Sigmoid colon (tissue), 7 donors: Measurements from ENCODE around the gene GAPVD1. TPM values are rescaled to one million over a fixed set of nuclear protein-coding genes. Genes with fewer than 3 reads are reported as not detected.

Source experiments
- DNase-seq: peaks from one replicate; pipeline ENCODE4 v3.0.0-alpha.2; 2019
- H3K27ac ChIP-seq, 4 donors: fragments of 200-600 bp; sonication (generic); one replicate each; pipeline ENCODE4 v1.5.1; 2016 to 2019; ENCODE audit warnings: mild to moderate bottlenecking in 1 of 4
- H3K27me3 ChIP-seq, 3 donors: fragments of 200-600 bp; sonication (generic); one replicate each; pipeline ENCODE4 v1.5.1; 2019; ENCODE audit warnings: mild to moderate bottlenecking in 1 of 3
- H3K36me3 ChIP-seq, 4 donors: fragments of 200-600 bp; sonication (generic); one replicate each; pipeline ENCODE4 v1.5.1; 2016 to 2019
- H3K4me1 ChIP-seq, 4 donors: fragments of 200-600 bp; sonication (generic); one replicate each; pipeline ENCODE4 v1.5.1; 2017 to 2019
- H3K4me3 ChIP-seq, 4 donors: fragments of 200-600 bp; sonication (generic); one replicate each; pipeline ENCODE4 v1.5.1; 2017 to 2019; ENCODE audit warnings: mild to moderate bottlenecking in 2 of 4, moderate library complexity in 1 of 4
- H3K9me3 ChIP-seq, 4 donors: fragments of 200-600 bp in 3 of 4; sonication (generic) in 3 of 4; one replicate each; pipeline versions ENCODE4 v1.5.1 to v1.6.1; 2013 to 2019
- EP300 ChIP-seq, 4 donors: sonication (generic); formaldehyde crosslinking; IDR thresholded peaks; one replicate each; pipeline ENCODE4 v1.6.1; 2017; ENCODE audit warnings: antibody characterized with exemption in 4 of 4
- POLR2A ChIP-seq, 2 donors: fragments of 450-650 bp; IDR thresholded peaks; one replicate each; pipeline ENCODE4 v1.6.1; 2016; ENCODE audit warnings: antibody characterized with exemption in 2 of 2, mild to moderate bottlenecking in 2 of 2, moderate library complexity in 2 of 2
- POLR2AphosphoS5 ChIP-seq, 4 donors: sonication (generic); formaldehyde crosslinking; IDR thresholded peaks; one replicate each; pipeline ENCODE4 v1.6.1; 2017; ENCODE audit warnings: antibody characterized with exemption in 4 of 4
- WGBS, 2 donors: extraction: QIAGEN DNeasy Blood & Tissue Kit; methylation state at CpG; one replicate each; pipeline ENCODE4 v1.1.7; 2013; 5-methylcytosine and 5-hydroxymethylcytosine counted together
- intact Hi-C: fragments of 100-400 bp; cut with DNase I; formaldehyde crosslinking; loops from one replicate; pipeline ENCODE4 v1.15.1; 2023
- polyA plus RNA-seq, 3 donors: library from polyadenylated mRNA; stranded (reverse); fragments of 200-250 nt; gene quantifications; one replicate each; pipeline ENCODE4 v1.2.3, GENCODE V29; 2013
- total RNA-seq, 4 donors: library from RNA; depleted of rRNA; stranded (reverse); fragments of >200 nt; gene quantifications; one replicate each; pipeline ENCODE4 v1.1.0, GENCODE V29; 2016
- TF ChIP-seq, protein P1 (sequence below), 4 experiments: fragments of 450-650 bp in 3 of 4; fragments of 200-600 bp in 1 of 4; IDR thresholded peaks; one replicate each; pipeline ENCODE4 v1.5.1; 2016 to 2019; ENCODE audit warnings: antibody characterized with exemption in 4 of 4, mild to moderate bottlenecking in 3 of 4, moderate library complexity in 2 of 4
- donor health status: healthy with polysubstance abuse.
- donor health status: Bipolar disorder and iron deficiency.
- donor health status: healthy.

Gene GAPVD1
- total and polyA plus RNA-seq, 7 donors, result 3.0 to 182 (median 44.9) TPM

- peaks cover 0 to 18% (median 13%) of the 10 kb centered on the region in 4 donors for H3K4me1 ChIP-seq
- WGBS, 2 donors, result 30 to 38% methylated on average over 17 of the region's 17 CpGs
- H3K9me3 ChIP-seq, result no peaks in the 10 kb centered on the region
- DNase-seq, result no peak
- intact Hi-C loops, result loop anchor here (5.0 kb wide), 4 partner anchors 150 to 990 kb away; partner anchors contain the start of gene PBX3
- H3K4me3 ChIP-seq, result peak overlapping the region; percentile 53 to 81 (median 68)
- H3K36me3 ChIP-seq, result no peaks in the 10 kb centered on the region
- H3K27ac ChIP-seq, result peak overlapping the region in 3 of 4 donors; percentile 79 to 80 (median 79)
- no peaks in the 10 kb centered on the region for H3K27me3 ChIP-seq
- TF ChIP-seq, protein P1, sequence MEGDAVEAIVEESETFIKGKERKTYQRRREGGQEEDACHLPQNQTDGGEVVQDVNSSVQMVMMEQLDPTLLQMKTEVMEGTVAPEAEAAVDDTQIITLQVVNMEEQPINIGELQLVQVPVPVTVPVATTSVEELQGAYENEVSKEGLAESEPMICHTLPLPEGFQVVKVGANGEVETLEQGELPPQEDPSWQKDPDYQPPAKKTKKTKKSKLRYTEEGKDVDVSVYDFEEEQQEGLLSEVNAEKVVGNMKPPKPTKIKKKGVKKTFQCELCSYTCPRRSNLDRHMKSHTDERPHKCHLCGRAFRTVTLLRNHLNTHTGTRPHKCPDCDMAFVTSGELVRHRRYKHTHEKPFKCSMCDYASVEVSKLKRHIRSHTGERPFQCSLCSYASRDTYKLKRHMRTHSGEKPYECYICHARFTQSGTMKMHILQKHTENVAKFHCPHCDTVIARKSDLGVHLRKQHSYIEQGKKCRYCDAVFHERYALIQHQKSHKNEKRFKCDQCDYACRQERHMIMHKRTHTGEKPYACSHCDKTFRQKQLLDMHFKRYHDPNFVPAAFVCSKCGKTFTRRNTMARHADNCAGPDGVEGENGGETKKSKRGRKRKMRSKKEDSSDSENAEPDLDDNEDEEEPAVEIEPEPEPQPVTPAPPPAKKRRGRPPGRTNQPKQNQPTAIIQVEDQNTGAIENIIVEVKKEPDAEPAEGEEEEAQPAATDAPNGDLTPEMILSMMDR (IDR thresholded peaks at IDR 0.05), result no peak
- TF ChIP-seq POLR2A (IDR thresholded peaks at IDR 0.05), result no peak
Measured at GRCh38 chr9:125407432-125407973, 145.9 kb downstream of the GAPVD1 start.

DNA sequence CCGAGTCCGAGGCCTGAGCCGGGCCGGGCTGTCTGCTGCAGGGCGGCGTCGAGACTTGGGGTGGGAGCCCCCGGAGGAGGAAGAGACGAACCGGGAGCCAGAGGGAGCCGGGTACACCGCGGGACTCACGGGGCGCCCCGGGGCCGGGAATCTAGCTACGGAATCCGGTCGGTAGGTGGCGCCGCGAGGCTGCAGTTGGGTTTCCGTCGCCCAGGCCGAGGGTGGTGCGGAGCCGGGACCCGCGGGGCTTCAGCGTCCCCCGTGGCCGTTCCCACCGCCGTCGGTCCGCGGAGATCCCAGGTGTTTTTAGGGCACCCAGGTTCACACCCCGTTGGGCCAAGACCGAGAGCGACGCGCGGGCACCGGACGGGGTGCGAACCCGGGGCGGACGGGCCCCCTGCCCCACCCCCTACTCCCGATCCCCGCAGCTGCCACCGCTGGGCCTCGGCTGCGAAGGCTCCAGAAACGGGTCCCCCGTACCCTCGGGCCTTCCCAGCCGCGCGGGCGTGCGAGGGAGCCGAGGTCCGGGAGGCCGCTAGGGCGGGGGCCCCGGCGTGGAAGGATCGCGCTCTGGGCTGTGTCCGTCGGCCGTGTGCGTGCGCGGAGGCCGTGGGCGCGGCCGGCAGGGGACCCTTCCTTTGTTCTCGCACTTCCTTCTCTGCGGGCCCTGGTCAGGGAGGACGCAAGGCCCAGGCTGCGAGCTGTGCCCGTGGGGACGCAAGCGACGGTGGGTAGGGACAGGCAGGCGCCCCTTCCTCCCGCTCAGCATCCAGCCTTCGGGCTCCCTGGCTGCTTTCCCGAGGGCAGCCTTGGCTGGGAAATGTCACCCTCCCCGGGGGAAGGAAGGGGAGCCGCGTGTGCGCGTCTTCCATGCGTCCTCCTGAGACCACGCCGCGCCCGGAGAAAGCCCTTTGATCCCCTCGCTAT is 146.6 kb downstream of the GAPVD1 start:
- Histone ChIP-seq H3K27me3 (no peaks in the 10 kb centered on the region), H3K27ac (peak overlapping the region; percentile 4 to 80 (median 79)), H3K36me3 (no peaks in the 10 kb centered on the region), H3K4me3 (peak overlapping the region; percentile 53 to 81 (median 68)), H3K9me3 (no peaks in the 10 kb centered on the region), H3K4me1 (peaks cover 0 to 18% (median 13%) of the 10 kb centered on the region in 4 donors)
- TF ChIP-seq, protein P1 (IDR thresholded peaks at IDR 0.05), result peak; percentile 81 to 89 (median 86)
- no peak for TF ChIP-seq POLR2A (IDR thresholded peaks at IDR 0.05)
- TF ChIP-seq POLR2AphosphoS5 (IDR thresholded peaks at IDR 0.05), result no peak
- TF ChIP-seq EP300 (IDR thresholded peaks at IDR 0.05), result no peak
- peak; percentile 91 for DNase-seq
- WGBS, 2 donors, result 3% methylated on average over 104 of the region's 104 CpGs
- intact Hi-C loops, result loop anchor here (1.0 to 5.0 kb wide), 5 partner anchors 149 to 989 kb away; partner anchors contain the start of gene PBX3

GRCh38 chr9:125409217-125409636 is 147.6 kb downstream of the GAPVD1 start:
- Histone ChIP-seq H3K27me3 (no peaks in the 10 kb centered on the region), H3K4me1 (peaks cover 0 to 18% (median 13%) of the 10 kb centered on the region in 4 donors), H3K4me3 (no peak overlapping the region), H3K27ac (no peak overlapping the region), H3K9me3 (no peaks in the 10 kb centered on the region), H3K36me3 (no peaks in the 10 kb centered on the region)
- intact Hi-C loops, result loop anchor here (5.0 kb wide), 4 partner anchors 148 to 988 kb away; partner anchors contain the start of gene PBX3
- TF ChIP-seq POLR2AphosphoS5 (IDR thresholded peaks at IDR 0.05) (no peak), POLR2A (IDR thresholded peaks at IDR 0.05) (no peak), EP300 (IDR thresholded peaks at IDR 0.05) (no peak)
- TF ChIP-seq, protein P1 (IDR thresholded peaks at IDR 0.05), result no peak
- WGBS, 2 donors, result 62 to 73% methylated on average over 20 of the region's 20 CpGs
- DNase-seq, result peak; percentile 61

- TF ChIP-seq POLR2AphosphoS5 (IDR thresholded peaks at IDR 0.05) (no peak), EP300 (IDR thresholded peaks at IDR 0.05) (no peak), POLR2A (IDR thresholded peaks at IDR 0.05) (no peak)
- TF ChIP-seq, protein P1 (IDR thresholded peaks at IDR 0.05), result no peak
- no peak for DNase-seq
- no peak overlapping the region for H3K27ac ChIP-seq
- H3K9me3 ChIP-seq, result no peaks in the 10 kb centered on the region
- intact Hi-C loops, result loop anchor here (5.0 to 10.0 kb wide), 5 partner anchors 147 to 987 kb away; partner anchors contain the start of gene PBX3
- H3K27me3 ChIP-seq, result no peaks in the 10 kb centered on the region
- peaks cover 0 to 18% (median 13%) of the 10 kb centered on the region in 4 donors for H3K4me1 ChIP-seq
- 86 to 93% methylated on average over 13 of the region's 13 CpGs for WGBS, 2 donors
- no peaks in the 10 kb centered on the region for H3K36me3 ChIP-seq
- H3K4me3 ChIP-seq, result no peak overlapping the region
Measured at GRCh38 chr9:125409637-125410521, 148.3 kb downstream of the GAPVD1 start.
